ENCODE measurements around the gene SERGEF. TPM values are rescaled to one million over a fixed set of nuclear protein-coding genes. Genes with fewer than 3 reads are reported as not detected.

Gene SERGEF
- total and polyA plus RNA-seq, 12 donors: 14.8 to 105 (median 19.9) TPM

GRCh38 chr11:17765356-17766072, 247.3 kb downstream of the SERGEF start:
- Histone ChIP-seq H3K27ac (no peak overlapping the region), H3K4me3 (no peak overlapping the region), H3K4me1 (peaks cover 0 to 3% (median 0%) of the 10 kb centered on the region in 9 donors), H3K9me3 (no peaks in the 10 kb centered on the region), H3K36me3 (no peaks in the 10 kb centered on the region), H3K27me3 (no peaks in the 10 kb centered on the region)
- no peak for ATAC-seq
- TF ChIP-seq CTCF (IDR thresholded peaks at IDR 0.05): no peak
- no peak for DNase-seq
- intact Hi-C loops (cut with DNase I): loop anchor here in 4 of 10 donors (10.0 kb wide), 2 partner anchors 79 to 209 kb away; no protein-coding TSS in a partner anchor
- 85% methylated on average over 13 of the region's 13 CpGs for WGBS, 2 donors

- no peaks in the 10 kb centered on the region for H3K36me3 ChIP-seq
- H3K27me3 ChIP-seq: no peaks in the 10 kb centered on the region
- no peaks in the 10 kb centered on the region for H3K9me3 ChIP-seq
- H3K4me3 ChIP-seq: no peak overlapping the region
- TF ChIP-seq CTCF (IDR thresholded peaks at IDR 0.05): no peak
- intact Hi-C loops (cut with DNase I): loop anchor here in 4 of 10 donors (10.0 kb wide), 2 partner anchors 80 to 210 kb away; no protein-coding TSS in a partner anchor
- H3K4me1 ChIP-seq: peaks cover 0 to 4% (median 0%) of the 10 kb centered on the region in 9 donors
- 76 to 77% methylated on average over 19 of the region's 19 CpGs for WGBS, 2 donors
- no peak for DNase-seq
- no peak for ATAC-seq
- H3K27ac ChIP-seq: no peak overlapping the region
Measured at GRCh38 chr11:17764446-17765218, 248.2 kb downstream of the SERGEF start.

- intact Hi-C loops (cut with DNase I): loop anchor here in 5 of 10 donors (2.0 to 10.0 kb wide), 3 partner anchors 81 to 211 kb away; no protein-coding TSS in a partner anchor
- WGBS, 2 donors: 63 to 67% methylated on average over 3 of the region's 3 CpGs
- no peak overlapping the region for H3K4me3 ChIP-seq
- no peaks in the 10 kb centered on the region for H3K36me3 ChIP-seq
- no peaks in the 10 kb centered on the region for H3K27me3 ChIP-seq
- DNase-seq: no peak
- no peak for TF ChIP-seq CTCF (IDR thresholded peaks at IDR 0.05)
- no peak for ATAC-seq
- peaks cover 0 to 4% (median 0%) of the 10 kb centered on the region in 9 donors for H3K4me1 ChIP-seq
- H3K27ac ChIP-seq: no peak overlapping the region
- peaks cover 0 to 5% (median 0%) of the 10 kb centered on the region in 11 donors for H3K9me3 ChIP-seq
Measured at GRCh38 chr11:17763703-17764102, 249.1 kb downstream of the SERGEF start.

GRCh38 chr11:17763244-17763643, 249.6 kb downstream of the SERGEF start:
- ATAC-seq: no peak
- no peaks in the 10 kb centered on the region for H3K27me3 ChIP-seq
- 89 to 91% methylated on average over 7 of the region's 7 CpGs for WGBS, 2 donors
- no peak overlapping the region for H3K4me3 ChIP-seq
- H3K36me3 ChIP-seq: no peaks in the 10 kb centered on the region
- no peak for TF ChIP-seq CTCF (IDR thresholded peaks at IDR 0.05)
- peaks cover 0 to 4% (median 0%) of the 10 kb centered on the region in 9 donors for H3K4me1 ChIP-seq
- intact Hi-C loops (cut with DNase I): loop anchor here in 5 of 10 donors (2.0 to 10.0 kb wide), 3 partner anchors 82 to 212 kb away; no protein-coding TSS in a partner anchor
- H3K9me3 ChIP-seq: peaks cover 0 to 10% (median 0%) of the 10 kb centered on the region in 11 donors
- H3K27ac ChIP-seq: no peak overlapping the region
- DNase-seq: no peak

Data from heart right ventricle (tissue), 16 donors.